ENCODE data around the gene KLK1. TPM values are rescaled to one million over a fixed set of nuclear protein-coding genes. Genes with fewer than 3 reads are reported as not detected.
"Not testable (repeated sequence)": the region's sequence is repeated elsewhere in the genome, so short reads cannot be mapped to it uniquely, and the experiment has no call there.

The KLK1 gene
- total RNA-seq, 1 donor from 2014 or later: not detected

- Histone ChIP-seq H3K4me1 (peaks cover 11% of the 10 kb centered on the region), H3K4me3 (no peak overlapping the region), H3K27ac (no peak overlapping the region), H3K9me3 (no peaks in the 10 kb centered on the region), H3K27me3 (no peaks in the 10 kb centered on the region), H3K36me3 (no peaks in the 10 kb centered on the region)
- intact Hi-C loops (cut with DNase I): no loop called here
- no peak for DNase-seq (ENCODE audit: extremely low spot score in 2 of 2)
- TF ChIP-seq POLR2AphosphoS5 (IDR thresholded peaks at IDR 0.05; ENCODE audit: insufficient read depth in 1 of 2, low read depth in 1 of 2) (no peak), POLR2A (IDR thresholded peaks at IDR 0.05) (no peak), CTCF (IDR thresholded peaks at IDR 0.05) (no peak)
Observed at GRCh38 chr19:50815439-50815838, 8.1 kb downstream of the KLK1 start.

- intact Hi-C loops (cut with DNase I): no loop called here
- Histone ChIP-seq H3K4me1 (peaks cover 7% of the 10 kb centered on the region), H3K27ac (no peak overlapping the region), H3K27me3 (no peaks in the 10 kb centered on the region), H3K36me3 (no peaks in the 10 kb centered on the region), H3K9me3 (no peaks in the 10 kb centered on the region), H3K4me3 (no peak overlapping the region)
- DNase-seq (ENCODE audit: extremely low spot score in 2 of 2): no peak
- TF ChIP-seq CTCF (IDR thresholded peaks at IDR 0.05): no peak
Observed at GRCh38 chr19:50814883-50815282, 8.7 kb downstream of the KLK1 start.

GRCh38 chr19:50812474-50812873, 11.1 kb downstream of the KLK1 start:
- intact Hi-C loops (cut with DNase I): no loop called here

GRCh38 chr19:50811622-50812238, 11.9 kb downstream of the KLK1 start:
- H3K27ac ChIP-seq; H3K9me3 ChIP-seq; DNase-seq (ENCODE audit: extremely low spot score in 2 of 2); H3K4me3 ChIP-seq; H3K36me3 ChIP-seq; H3K4me1 ChIP-seq; H3K27me3 ChIP-seq; intact Hi-C loops (cut with DNase I): not testable (repeated sequence)

More at GRCh38 chr19:50812474-50812873, 11.1 kb downstream of the KLK1 start:
- no peaks in the 10 kb centered on the region for H3K36me3 ChIP-seq
- DNase-seq (ENCODE audit: extremely low spot score in 2 of 2): no peak
- no peak overlapping the region for H3K4me3 ChIP-seq
- TF ChIP-seq CTCF (IDR thresholded peaks at IDR 0.05) (no peak), POLR2A (IDR thresholded peaks at IDR 0.05) (no peak), POLR2AphosphoS5 (IDR thresholded peaks at IDR 0.05; ENCODE audit: insufficient read depth in 1 of 2, low read depth in 1 of 2) (no peak)
- H3K27ac ChIP-seq: no peak overlapping the region
- H3K9me3 ChIP-seq: no peaks in the 10 kb centered on the region
- H3K4me1 ChIP-seq: no peaks in the 10 kb centered on the region
- no peaks in the 10 kb centered on the region for H3K27me3 ChIP-seq

GRCh38 chr19:50808856-50809255, 14.7 kb downstream of the KLK1 start:
- no peak overlapping the region for H3K4me3 ChIP-seq
- H3K36me3 ChIP-seq: no peaks in the 10 kb centered on the region
- intact Hi-C loops (cut with DNase I): no loop called here
- DNase-seq (ENCODE audit: extremely low spot score in 2 of 2): no peak
- H3K27ac ChIP-seq: no peak overlapping the region
- no peaks in the 10 kb centered on the region for H3K9me3 ChIP-seq
- peaks cover 12% of the 10 kb centered on the region for H3K4me1 ChIP-seq
- TF ChIP-seq POLR2AphosphoS5 (IDR thresholded peaks at IDR 0.05; ENCODE audit: insufficient read depth in 1 of 2, low read depth in 1 of 2) (no peak), CTCF (IDR thresholded peaks at IDR 0.05) (no peak), POLR2A (IDR thresholded peaks at IDR 0.05) (no peak)
- no peaks in the 10 kb centered on the region for H3K27me3 ChIP-seq
